HL-60 (cell line): Measurements from ENCODE around the gene FGF14.

Experiments
- GABPA ChIP-seq: IDR thresholded peaks from 2 replicates; pipeline ENCODE4 v1.6.1; 2012; ENCODE audit warnings: low read depth
- POLR2AphosphoS5 ChIP-seq: IDR thresholded peaks from 2 replicates; pipeline ENCODE4 v1.6.1; 2012; ENCODE audit warnings: low read depth
- SPI1 ChIP-seq: IDR thresholded peaks from 2 replicates; pipeline ENCODE4 v1.6.1; 2012; ENCODE audit warnings: low read depth, mild to moderate bottlenecking, borderline replicate concordance
- TF ChIP-seq, protein P1 (sequence below): IDR thresholded peaks from one replicate; pipeline ENCODE4 v1.5.1; 2011; ENCODE audit warnings: low read length, control low read depth, inconsistent platforms; ENCODE audit not compliant: insufficient read depth
- TF ChIP-seq, protein P2 (sequence below): IDR thresholded peaks from 2 replicates; pipeline ENCODE4 v1.6.1; 2012; ENCODE audit warnings: low read depth; ENCODE audit not compliant: insufficient replicate concordance

GRCh38 chr13:101829484-101829883 is 572.4 kb downstream of the FGF14 start:
- TF ChIP-seq, protein P1, sequence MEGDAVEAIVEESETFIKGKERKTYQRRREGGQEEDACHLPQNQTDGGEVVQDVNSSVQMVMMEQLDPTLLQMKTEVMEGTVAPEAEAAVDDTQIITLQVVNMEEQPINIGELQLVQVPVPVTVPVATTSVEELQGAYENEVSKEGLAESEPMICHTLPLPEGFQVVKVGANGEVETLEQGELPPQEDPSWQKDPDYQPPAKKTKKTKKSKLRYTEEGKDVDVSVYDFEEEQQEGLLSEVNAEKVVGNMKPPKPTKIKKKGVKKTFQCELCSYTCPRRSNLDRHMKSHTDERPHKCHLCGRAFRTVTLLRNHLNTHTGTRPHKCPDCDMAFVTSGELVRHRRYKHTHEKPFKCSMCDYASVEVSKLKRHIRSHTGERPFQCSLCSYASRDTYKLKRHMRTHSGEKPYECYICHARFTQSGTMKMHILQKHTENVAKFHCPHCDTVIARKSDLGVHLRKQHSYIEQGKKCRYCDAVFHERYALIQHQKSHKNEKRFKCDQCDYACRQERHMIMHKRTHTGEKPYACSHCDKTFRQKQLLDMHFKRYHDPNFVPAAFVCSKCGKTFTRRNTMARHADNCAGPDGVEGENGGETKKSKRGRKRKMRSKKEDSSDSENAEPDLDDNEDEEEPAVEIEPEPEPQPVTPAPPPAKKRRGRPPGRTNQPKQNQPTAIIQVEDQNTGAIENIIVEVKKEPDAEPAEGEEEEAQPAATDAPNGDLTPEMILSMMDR: no peak
- TF ChIP-seq POLR2AphosphoS5: no peak
- TF ChIP-seq, protein P2, sequence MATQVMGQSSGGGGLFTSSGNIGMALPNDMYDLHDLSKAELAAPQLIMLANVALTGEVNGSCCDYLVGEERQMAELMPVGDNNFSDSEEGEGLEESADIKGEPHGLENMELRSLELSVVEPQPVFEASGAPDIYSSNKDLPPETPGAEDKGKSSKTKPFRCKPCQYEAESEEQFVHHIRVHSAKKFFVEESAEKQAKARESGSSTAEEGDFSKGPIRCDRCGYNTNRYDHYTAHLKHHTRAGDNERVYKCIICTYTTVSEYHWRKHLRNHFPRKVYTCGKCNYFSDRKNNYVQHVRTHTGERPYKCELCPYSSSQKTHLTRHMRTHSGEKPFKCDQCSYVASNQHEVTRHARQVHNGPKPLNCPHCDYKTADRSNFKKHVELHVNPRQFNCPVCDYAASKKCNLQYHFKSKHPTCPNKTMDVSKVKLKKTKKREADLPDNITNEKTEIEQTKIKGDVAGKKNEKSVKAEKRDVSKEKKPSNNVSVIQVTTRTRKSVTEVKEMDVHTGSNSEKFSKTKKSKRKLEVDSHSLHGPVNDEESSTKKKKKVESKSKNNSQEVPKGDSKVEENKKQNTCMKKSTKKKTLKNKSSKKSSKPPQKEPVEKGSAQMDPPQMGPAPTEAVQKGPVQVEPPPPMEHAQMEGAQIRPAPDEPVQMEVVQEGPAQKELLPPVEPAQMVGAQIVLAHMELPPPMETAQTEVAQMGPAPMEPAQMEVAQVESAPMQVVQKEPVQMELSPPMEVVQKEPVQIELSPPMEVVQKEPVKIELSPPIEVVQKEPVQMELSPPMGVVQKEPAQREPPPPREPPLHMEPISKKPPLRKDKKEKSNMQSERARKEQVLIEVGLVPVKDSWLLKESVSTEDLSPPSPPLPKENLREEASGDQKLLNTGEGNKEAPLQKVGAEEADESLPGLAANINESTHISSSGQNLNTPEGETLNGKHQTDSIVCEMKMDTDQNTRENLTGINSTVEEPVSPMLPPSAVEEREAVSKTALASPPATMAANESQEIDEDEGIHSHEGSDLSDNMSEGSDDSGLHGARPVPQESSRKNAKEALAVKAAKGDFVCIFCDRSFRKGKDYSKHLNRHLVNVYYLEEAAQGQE: no peak
- no peak for TF ChIP-seq GABPA
- no peak for TF ChIP-seq SPI1
